Adipocyte (in vitro differentiated cells): ENCODE results near the gene UCP3.

Experiments
- DNase-seq: peaks from one replicate; pipeline ENCODE4 v3.0.0-alpha.2; 2015; ENCODE audit warnings: low read depth
- H3K27me3 ChIP-seq: replicated peaks from 2 replicates; pipeline ENCODE4 v1.7.0; 2013; ENCODE audit warnings: mild to moderate bottlenecking, low read length, moderate library complexity; ENCODE audit not compliant: control insufficient read depth, insufficient read depth
- H3K36me3 ChIP-seq: 2 replicates; pipeline ENCODE4 v1.7.0; 2013; ENCODE audit warnings: low read length, mild to moderate bottlenecking, moderate library complexity; ENCODE audit not compliant: control insufficient read depth, insufficient read depth, severe bottlenecking
- H3K4me1 ChIP-seq: 2 replicates; pipeline ENCODE4 v1.7.0; 2013; ENCODE audit warnings: mild to moderate bottlenecking, low read length, moderate library complexity; ENCODE audit not compliant: control insufficient read depth, insufficient read depth
- H3K4me3 ChIP-seq: 2 replicates; pipeline ENCODE4 v1.7.0; 2013; ENCODE audit warnings: mild to moderate bottlenecking, low read length, moderate library complexity
- H3K9ac ChIP-seq: 2 replicates; pipeline ENCODE4 v1.7.0; 2013; ENCODE audit warnings: mild to moderate bottlenecking, low read length, moderate library complexity
- H3K9me3 ChIP-seq: 2 replicates; pipeline ENCODE4 v1.7.0; 2013; ENCODE audit warnings: mild to moderate bottlenecking, low read length, moderate library complexity; ENCODE audit not compliant: control insufficient read depth

The UCP3 gene

GRCh38 chr11:73972187-73972586 is 36.7 kb downstream of the UCP3 start:
- H3K9me3 ChIP-seq = no peaks in the 10 kb centered on the region
- DNase-seq = no peak
- H3K9ac ChIP-seq = no peak overlapping the region
- H3K27me3 ChIP-seq = peaks cover 2% of the 10 kb centered on the region
- no peak overlapping the region for H3K4me3 ChIP-seq
- peaks cover 32% of the 10 kb centered on the region for H3K36me3 ChIP-seq
- H3K4me1 ChIP-seq = peaks cover 15% of the 10 kb centered on the region

GRCh38 chr11:73971175-73971719 is 37.6 kb downstream of the UCP3 start:
- H3K4me3 ChIP-seq = no peak overlapping the region
- H3K4me1 ChIP-seq = peaks cover 11% of the 10 kb centered on the region
- H3K36me3 ChIP-seq = peaks cover 23% of the 10 kb centered on the region
- peaks cover 3% of the 10 kb centered on the region for H3K27me3 ChIP-seq
- H3K9ac ChIP-seq = no peak overlapping the region
- no peaks in the 10 kb centered on the region for H3K9me3 ChIP-seq
- no peak for DNase-seq

GRCh38 chr11:73969991-73970800 is 38.7 kb downstream of the UCP3 start:
- Histone ChIP-seq H3K9ac (no peak overlapping the region), H3K4me3 (no peak overlapping the region), H3K9me3 (no peaks in the 10 kb centered on the region), H3K36me3 (peaks cover 13% of the 10 kb centered on the region), H3K4me1 (peaks cover 7% of the 10 kb centered on the region), H3K27me3 (peaks cover 9% of the 10 kb centered on the region)
- DNase-seq = no peak

GRCh38 chr11:73969091-73969490 is 39.8 kb downstream of the UCP3 start:
- no peaks in the 10 kb centered on the region for H3K9me3 ChIP-seq
- peaks cover 10% of the 10 kb centered on the region for H3K4me1 ChIP-seq
- peaks cover 2% of the 10 kb centered on the region for H3K36me3 ChIP-seq
- DNase-seq = no peak
- H3K9ac ChIP-seq = no peak overlapping the region
- H3K4me3 ChIP-seq = no peak overlapping the region
- H3K27me3 ChIP-seq = peaks cover 11% of the 10 kb centered on the region

DNA sequence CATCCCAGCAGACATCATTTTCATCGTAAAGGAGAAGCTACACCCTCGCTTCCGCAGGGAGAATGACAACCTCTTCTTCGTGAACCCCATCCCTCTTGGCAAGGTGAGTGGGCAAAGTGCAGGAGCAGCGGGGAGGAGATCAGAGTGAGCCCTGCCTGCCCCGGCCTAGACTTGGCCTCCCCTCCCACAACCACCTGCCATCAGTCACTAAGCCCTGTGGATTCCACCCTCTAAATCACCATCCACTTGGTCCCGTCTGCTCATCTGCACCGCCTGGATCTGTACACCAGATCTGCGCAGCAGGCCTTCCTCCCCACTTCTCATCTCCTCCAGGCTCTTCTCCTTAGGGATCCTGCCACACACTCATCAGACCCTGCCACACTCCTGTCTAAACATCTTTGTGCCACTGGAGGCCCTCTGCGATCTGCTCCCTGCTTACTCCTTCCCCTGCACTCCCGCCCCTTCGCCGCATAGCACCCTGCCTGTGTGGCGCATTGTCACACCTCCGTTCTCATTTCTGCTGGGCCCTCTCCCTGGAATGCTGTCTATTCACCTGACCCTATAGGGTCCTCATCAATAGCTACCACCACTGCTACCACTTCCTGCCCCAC is 40.4 kb downstream of the UCP3 start:
- no peak for DNase-seq

DNA sequence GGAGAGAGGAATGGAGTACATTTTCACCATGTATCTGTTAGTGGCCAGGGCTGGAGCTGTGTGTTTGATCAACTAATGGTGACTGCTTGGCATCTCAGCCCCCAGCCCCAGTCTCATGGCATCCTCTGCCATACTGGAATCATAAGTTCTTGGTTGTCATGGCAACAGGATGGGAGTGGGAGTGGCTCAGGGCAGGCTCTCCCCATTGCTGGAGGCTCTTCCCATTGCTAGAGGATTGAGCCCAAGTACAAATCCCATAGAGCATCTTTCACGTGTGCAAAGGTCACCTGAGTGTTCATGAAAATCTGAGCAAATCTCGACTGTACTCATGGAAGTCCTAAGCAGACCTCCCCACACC is 43.1 kb downstream of the UCP3 start:
- no peak for DNase-seq
- peaks cover 5% of the 10 kb centered on the region for H3K4me1 ChIP-seq
- H3K9ac ChIP-seq = no peak overlapping the region
- H3K4me3 ChIP-seq = no peak overlapping the region
- H3K36me3 ChIP-seq = no peaks in the 10 kb centered on the region
- H3K9me3 ChIP-seq = no peaks in the 10 kb centered on the region
- peaks cover 11% of the 10 kb centered on the region for H3K27me3 ChIP-seq

More for the DNA sequence above, 40.4 kb downstream of the UCP3 start:
- Histone ChIP-seq H3K27me3 (peaks cover 11% of the 10 kb centered on the region), H3K4me3 (no peak overlapping the region), H3K4me1 (peaks cover 5% of the 10 kb centered on the region), H3K9me3 (no peaks in the 10 kb centered on the region), H3K9ac (no peak overlapping the region), H3K36me3 (no peaks in the 10 kb centered on the region)

- Histone ChIP-seq H3K27me3 (peaks cover 11% of the 10 kb centered on the region), H3K36me3 (no peaks in the 10 kb centered on the region), H3K4me1 (peaks cover 5% of the 10 kb centered on the region), H3K9ac (no peak overlapping the region), H3K4me3 (no peak overlapping the region), H3K9me3 (no peaks in the 10 kb centered on the region)
- no peak for DNase-seq
Measured at GRCh38 chr11:73965076-73965763, 43.7 kb downstream of the UCP3 start.

GRCh38 chr11:73963861-73964260 is 45.0 kb downstream of the UCP3 start:
- no peak overlapping the region for H3K4me3 ChIP-seq
- H3K36me3 ChIP-seq = no peaks in the 10 kb centered on the region
- no peak for DNase-seq
- no peak overlapping the region for H3K9ac ChIP-seq
- H3K9me3 ChIP-seq = no peaks in the 10 kb centered on the region
- peaks cover 5% of the 10 kb centered on the region for H3K4me1 ChIP-seq
- H3K27me3 ChIP-seq = peaks cover 11% of the 10 kb centered on the region

DNA sequence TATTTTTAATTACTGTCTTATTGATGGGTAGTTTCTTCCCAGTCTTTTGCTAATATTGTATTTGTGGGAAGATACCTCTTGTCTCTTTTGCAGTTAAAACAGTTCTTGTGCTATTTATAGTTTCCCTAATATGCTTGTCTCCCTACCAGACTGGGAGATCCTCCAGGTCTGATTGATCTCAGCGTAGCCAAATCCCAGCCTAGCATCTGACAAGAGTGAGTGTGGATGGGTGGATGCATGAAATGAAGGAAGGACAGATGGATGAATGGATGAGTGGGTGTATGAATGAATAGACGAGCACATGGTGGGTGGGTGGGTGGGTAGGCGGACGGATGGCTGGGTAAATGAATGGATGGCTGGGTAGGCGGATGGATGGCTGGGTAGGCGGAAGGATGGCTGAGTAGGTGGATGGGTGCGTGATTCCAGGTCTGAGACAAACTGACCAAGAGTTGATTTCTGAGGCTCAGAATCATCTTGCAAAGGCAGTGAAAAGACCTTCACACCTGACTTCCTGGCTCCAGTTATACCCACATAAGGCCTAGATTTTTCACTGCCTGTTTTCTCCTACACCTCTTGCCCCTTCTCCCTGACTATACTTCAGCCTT is 46.7 kb downstream of the UCP3 start:
- Histone ChIP-seq H3K4me3 (no peak overlapping the region), H3K36me3 (no peaks in the 10 kb centered on the region), H3K9me3 (no peaks in the 10 kb centered on the region), H3K9ac (no peak overlapping the region), H3K4me1 (peaks cover 5% of the 10 kb centered on the region), H3K27me3 (peaks cover 20% of the 10 kb centered on the region)
- DNase-seq = no peak

- Histone ChIP-seq H3K4me3 (no peak overlapping the region), H3K9me3 (no peaks in the 10 kb centered on the region), H3K36me3 (no peaks in the 10 kb centered on the region), H3K9ac (no peak overlapping the region), H3K4me1 (peaks cover 6% of the 10 kb centered on the region), H3K27me3 (peaks cover 20% of the 10 kb centered on the region)
- peak; percentile 27 for DNase-seq
Measured at GRCh38 chr11:73961321-73961720, 47.6 kb downstream of the UCP3 start.
